HG03442 (cell line): Measurements from ENCODE around the gene PPM1B.
"Not testable (repeated sequence)": the region's sequence is repeated elsewhere in the genome, so short reads cannot be mapped to it uniquely, and the experiment has no call there.

Experiments used
- ATAC-seq: cut with Tn5 transposase; IDR thresholded peaks from one replicate; pipeline ENCODE4 v1.9.1; 2021; ENCODE audit warnings: mild to moderate bottlenecking, moderate library complexity; ENCODE audit not compliant: unreplicated experiment

PPM1B gene

GRCh38 chr2:44195714-44196113 lies 27.0 kb downstream of the PPM1B start:
- ATAC-seq: no peak

GRCh38 chr2:44197816-44198215 lies 29.1 kb downstream of the PPM1B start:
- no peak for ATAC-seq

GRCh38 chr2:44200011-44200410 lies 31.3 kb downstream of the PPM1B start:
- ATAC-seq: no peak

- ATAC-seq: no peak
These were observed 32.1 kb downstream of the PPM1B start for GRCh38 chr2:44200759-44201158.

DNA sequence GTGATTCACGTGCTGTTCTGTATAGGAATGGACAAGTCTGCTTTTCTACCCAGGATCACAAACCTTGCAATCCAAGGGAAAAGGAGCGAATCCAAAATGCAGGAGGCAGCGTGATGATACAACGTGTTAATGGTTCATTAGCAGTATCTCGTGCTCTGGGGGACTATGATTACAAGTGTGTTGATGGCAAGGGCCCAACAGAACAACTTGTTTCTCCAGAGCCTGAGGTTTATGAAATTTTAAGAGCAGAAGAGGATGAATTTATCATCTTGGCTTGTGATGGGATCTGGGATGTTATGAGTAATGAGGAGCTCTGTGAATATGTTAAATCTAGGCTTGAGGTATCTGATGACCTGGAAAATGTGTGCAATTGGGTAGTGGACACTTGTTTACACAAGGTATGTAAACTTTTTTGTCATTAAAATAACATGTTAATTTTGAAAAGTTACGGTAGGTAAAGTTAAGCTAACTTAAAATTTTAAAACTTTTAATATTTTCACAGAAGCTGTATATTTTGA lies 33.0 kb downstream of the PPM1B start:
- no peak for ATAC-seq

DNA sequence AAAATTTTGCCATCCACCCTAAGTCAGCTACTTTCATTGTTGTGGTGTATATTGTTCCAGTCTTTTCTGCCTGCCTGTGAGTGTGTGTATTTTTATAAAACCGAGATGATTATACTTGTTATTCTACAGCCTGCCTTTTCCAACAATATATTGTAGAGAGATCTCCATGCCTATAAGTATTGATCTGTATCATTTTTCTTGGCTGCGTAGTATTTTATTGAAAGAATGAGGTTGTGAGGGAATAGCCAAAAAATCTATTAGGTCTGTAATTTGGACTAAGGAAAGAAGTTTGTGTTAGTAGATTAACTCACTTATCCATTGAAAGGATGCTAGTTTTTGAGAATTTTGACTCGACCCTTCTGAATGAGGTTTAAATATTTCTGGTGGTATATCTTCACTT lies 34.9 kb downstream of the PPM1B start:
- no peak for ATAC-seq

GRCh38 chr2:44205169-44205568 lies 36.5 kb downstream of the PPM1B start:
- ATAC-seq: no peak

DNA sequence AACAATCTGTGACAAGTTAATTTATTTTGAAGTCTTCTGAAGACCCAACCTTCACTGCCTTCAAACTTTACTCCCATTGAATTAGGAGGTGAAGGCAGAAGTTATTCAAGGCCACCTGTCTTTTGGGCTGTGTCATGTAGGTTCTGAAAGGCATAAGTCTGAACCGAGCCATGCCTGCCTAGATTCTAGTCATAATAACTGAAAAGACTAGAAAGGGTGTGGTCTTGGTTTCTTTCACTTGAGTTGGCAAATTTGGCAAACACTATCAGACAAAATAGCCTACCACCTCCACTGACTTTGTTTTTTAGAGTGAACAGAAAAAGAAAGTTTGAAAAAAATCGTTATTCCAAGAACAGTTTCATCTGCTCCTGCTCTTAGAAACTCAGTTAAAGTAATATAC lies 38.4 kb downstream of the PPM1B start:
- ATAC-seq: no peak

DNA sequence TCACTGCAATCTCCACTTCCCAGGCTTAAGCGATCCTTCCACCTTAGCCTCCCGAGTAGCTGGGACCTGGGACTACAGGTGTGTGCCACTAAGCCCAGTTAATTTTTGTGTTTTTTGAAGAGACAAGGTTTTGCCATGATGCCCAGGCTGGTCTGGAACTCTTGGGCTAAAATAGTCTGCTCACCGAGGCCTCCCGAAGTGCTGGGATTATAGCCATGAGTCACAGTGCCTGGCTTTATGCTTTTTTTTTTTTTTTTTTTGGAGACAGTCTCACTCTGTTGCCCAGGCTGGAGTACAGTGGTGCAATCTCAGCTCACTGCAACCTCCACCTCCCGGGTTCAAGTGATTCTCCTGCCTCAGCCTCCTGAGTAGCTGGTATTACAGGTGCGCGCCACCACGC lies 39.0 kb downstream of the PPM1B start:
- ATAC-seq: not testable (repeated sequence)

DNA sequence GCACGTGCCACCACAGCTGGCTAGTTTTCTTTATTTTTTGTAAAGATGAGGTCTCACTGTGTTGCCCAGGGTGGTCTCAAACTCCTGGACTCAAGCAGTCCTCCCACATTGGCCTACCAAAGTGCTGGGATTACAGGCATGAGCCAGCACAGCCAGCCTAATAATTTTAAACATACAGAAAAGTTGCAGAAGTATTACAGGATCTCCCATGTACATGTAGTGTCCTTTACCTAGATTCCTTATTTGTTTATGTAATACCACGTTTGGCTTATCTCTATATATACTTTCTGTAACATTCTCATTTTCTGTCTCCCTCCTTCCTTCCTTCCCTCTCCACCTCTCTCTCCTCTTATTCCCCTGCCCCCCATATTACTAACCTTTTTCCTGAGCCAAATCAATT lies 41.7 kb downstream of the PPM1B start:
- no peak for ATAC-seq

- no peak for ATAC-seq
These were observed 42.5 kb downstream of the PPM1B start for GRCh38 chr2:44211183-44211582.

DNA sequence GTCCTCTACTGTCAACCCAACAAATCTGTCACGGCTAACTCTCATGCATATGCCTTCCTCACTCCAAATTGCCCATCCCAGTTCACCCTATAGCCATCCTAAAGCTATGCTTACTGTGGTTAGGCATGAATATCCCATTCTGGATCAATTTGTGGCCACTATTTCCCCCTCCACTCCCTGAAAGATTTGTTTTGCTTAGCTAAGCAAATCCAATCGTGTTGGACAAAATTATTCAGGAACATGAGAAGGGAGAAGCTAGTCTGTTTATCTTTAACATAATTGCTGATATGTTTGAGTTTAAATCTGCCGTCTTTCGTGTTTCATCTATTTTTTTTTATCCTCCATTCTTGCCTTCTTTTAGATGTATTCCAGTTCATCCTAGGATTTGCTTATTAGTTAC lies 43.6 kb downstream of the PPM1B start:
- ATAC-seq: no peak

DNA sequence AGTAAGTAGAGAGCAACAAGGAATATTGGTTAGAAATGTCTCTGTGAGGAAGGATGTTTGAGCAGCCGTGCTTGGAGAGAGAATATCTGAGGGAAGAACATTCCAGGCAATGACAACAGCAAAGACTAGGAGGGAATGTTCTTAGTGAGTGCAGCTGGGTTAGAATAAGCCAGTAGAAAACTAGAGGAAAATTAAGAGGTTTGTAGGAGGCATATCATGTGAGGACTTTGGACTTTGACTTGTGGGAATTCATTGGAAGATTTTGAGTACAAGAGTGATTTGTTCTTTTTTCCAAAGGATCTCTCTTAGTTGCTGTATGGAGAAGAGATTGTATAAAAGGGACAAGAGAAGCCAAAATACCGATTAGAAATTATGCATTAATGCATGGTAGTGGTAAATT lies 47.2 kb downstream of the PPM1B start:
- no peak for ATAC-seq

GRCh38 chr2:44218771-44219170 lies 50.1 kb downstream of the PPM1B start:
- ATAC-seq: no peak

DNA sequence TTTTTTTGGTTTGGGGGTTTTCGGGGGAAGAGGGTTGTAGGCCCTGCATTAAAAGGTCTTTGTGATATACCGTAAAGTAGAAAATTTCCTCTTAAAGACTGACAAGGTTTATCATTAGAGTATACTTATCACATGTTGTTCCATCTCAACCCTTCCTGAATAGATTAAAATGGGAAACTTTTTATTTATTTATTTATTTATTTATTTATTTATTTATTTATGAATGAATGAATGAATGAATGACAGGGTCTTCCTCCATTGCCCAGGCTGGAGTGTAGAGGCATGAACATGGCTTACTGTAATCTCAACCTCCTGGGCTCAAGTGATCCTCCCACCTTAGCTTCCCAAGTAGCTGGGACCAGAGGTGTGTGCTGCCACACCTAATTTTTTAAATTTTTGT lies 58.1 kb downstream of the PPM1B start:
- no peak for ATAC-seq

DNA sequence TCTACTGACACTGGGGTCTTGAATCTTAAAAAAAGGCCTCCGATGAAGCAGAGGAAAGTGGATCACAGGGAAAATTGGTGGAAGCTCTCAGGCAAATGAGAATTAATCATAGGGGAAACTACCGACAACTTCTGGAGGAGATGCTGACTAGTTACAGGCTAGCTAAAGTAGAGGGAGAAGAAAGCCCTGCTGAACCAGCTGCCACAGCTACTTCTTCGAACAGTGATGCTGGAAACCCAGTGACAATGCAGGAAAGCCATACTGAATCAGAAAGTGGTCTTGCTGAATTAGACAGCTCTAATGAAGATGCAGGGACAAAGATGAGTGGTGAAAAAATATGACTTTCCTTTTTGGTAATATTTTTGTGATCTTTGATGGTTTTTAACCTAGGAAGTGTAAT lies 61.7 kb downstream of the PPM1B start:
- no peak for ATAC-seq

DNA sequence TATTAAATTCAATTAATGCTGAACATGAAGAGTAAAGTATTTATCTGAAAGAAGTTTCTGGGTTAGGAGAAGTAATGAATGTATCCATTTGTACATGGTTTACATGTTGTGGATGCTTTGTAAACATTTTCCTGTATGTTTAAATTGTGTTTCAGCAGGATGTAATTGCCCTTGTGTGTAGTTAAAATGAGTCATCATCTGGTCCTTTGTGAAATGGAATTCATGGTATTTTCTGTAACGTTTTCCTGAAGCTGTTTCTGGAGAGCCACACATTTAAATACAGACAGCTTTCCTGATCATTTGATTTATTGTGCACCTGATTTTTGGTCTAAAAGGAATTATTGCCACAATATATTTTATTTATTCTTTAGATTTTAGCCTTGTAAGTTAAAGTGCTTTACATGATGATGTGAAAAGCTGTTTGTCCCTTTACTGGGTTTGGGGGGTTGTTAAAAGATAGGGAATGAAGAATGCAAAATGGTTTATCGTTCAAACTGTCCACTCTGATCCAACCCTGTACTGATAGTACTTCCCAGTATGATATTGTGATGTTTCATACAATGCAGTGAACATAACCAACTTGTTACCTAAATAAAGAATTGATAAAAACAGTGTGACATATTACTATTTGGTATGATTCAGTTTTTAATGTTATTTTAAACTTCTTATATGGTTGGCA lies 64.9 kb downstream of the PPM1B start:
- no peak for ATAC-seq

GRCh38 chr2:44237221-44237620 lies 68.5 kb downstream of the PPM1B start:
- ATAC-seq: no peak

DNA sequence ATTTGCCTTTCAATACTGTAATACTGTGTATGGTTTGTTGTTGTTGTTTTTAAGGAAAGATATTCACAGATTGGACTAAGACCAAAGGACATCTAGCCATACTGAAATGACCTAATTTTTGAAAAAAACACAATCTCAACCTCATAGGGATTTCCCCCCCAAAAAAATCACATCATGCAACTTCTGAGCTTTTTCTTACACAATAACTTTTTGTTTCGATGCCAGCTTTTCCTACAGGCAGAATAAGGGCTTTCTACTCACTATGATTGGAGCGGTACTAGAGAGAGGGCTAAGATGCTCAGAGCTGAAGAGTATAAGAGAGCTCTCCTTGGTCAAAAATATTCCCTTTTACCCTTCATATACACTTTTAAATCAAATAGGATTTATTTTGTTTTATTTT lies 74.2 kb downstream of the PPM1B start:
- no peak for ATAC-seq

DNA sequence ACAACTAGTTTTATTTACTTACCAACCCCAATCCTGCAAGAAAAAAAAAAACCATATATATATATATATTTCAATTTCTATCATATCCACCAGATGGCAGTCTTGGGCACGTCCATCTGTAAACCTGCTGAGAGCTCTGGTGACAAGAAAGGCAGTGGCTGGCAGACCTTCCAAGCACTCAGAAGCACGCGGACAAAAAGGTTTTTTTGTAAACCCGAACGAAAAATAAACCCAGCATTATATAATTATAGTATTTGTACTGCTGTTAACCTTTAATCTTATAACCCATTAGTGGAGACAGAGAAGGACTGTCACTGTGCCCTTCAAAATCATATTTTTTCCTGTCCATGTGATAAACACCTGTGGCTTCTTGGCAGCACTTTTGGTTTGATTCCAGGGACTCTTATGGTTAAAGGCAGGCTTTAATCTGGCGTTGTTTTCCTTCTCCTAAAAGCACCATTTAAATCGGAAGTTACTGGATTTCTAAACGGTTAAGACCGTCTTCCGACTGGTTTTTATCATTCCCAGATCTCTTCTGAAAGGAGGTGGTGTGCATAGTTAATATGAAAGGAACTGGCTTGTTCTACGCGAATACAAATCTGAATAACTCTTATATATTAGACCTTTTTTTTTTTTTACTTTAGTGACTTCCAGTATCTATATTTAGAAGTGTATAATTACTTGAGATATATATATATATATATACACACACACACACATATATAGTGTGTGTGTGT lies 75.6 kb downstream of the PPM1B start:
- ATAC-seq: no peak

GRCh38 chr2:44245083-44245861 lies 76.6 kb downstream of the PPM1B start:
- ATAC-seq: no peak

DNA sequence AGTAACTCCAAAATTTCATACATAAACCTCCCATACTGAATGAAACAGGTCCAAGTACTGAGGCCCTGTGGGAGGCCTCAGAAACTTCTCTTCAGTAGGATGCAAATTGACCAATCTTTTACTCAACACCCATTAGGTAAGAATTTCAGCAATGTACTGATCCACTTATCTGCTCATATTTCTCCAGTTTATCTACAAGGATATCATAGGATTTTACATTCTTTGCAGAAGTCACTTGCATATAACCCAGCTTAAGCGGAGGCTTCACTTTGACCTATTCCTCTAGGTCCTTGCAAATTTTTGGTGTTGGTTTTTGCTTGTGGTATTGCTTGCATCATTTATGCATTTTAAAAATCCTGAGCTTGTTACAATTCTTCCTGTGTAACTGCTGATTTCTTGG lies 77.8 kb downstream of the PPM1B start:
- no peak for ATAC-seq
